Type B pancreatic cell (in vitro differentiated cells): ENCODE data around the gene MAN2A1. TPM values are rescaled to one million over a fixed set of nuclear protein-coding genes. Genes with fewer than 3 reads are reported as not detected.

Experiments
- DNase-seq: peaks from one replicate; pipeline ENCODE4 v3.0.0; 2021; ENCODE audit warnings: mixed read lengths; ENCODE audit not compliant: unreplicated experiment; ENCODE audit errors: extremely low spot score
- H3K27ac Mint-ChIP-seq: 2 replicates; pipeline ENCODE4 v1.8.0; 2021; ENCODE audit warnings: mild to moderate bottlenecking, mixed read lengths
- H3K27me3 Mint-ChIP-seq: 2 replicates; pipeline ENCODE4 v1.8.0; 2021; ENCODE audit warnings: mixed read lengths
- H3K36me3 Mint-ChIP-seq: 2 replicates; pipeline ENCODE4 v1.8.0; 2021; ENCODE audit warnings: mixed read lengths
- H3K4me1 Mint-ChIP-seq: one replicate; pipeline ENCODE4 v1.8.0; 2021; ENCODE audit warnings: mixed read lengths; ENCODE audit not compliant: unreplicated experiment
- H3K4me3 Mint-ChIP-seq: 2 replicates; pipeline ENCODE4 v1.8.0; 2021; ENCODE audit warnings: mild to moderate bottlenecking, mixed read lengths
- H3K9me3 Mint-ChIP-seq: 2 replicates; pipeline ENCODE4 v1.8.0; 2021; ENCODE audit warnings: mixed read lengths
- CTCF ChIP-seq: fragments of 200-600 bp; sonication (generic); conservative IDR thresholded peaks from 2 replicates; pipeline ENCODE4 v1.5.0; 2021; ENCODE audit warnings: antibody characterized with exemption, mild to moderate bottlenecking
- total RNA-seq: library from RNA; stranded (reverse); gene quantifications from 2 replicates; pipeline ENCODE4 v1.2.1, GENCODE V29; 2021; ENCODE audit warnings: low replicate concordance

The MAN2A1 gene
- total RNA-seq, 1 donor from 2014 or later: 47.9 TPM

DNA sequence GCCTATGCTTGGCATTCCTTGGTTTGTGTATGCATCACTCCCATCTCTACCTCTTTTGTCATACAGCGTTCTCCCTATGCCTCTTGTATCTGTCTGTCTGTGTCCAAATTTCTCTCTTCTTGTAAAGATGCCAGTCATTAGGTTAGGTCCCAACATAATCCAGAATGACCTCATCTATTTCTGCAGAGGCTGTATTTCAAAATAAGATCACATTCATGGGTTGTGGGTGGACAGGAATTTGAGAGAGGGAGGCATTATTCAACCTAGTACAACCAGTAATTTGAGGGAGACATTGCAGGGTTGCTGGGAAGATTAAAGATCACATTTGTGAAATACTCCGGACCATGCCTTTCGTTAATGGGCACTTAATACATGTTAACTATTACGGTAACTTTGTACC lies 155.0 kb downstream of the MAN2A1 start:
- H3K27ac Mint-ChIP-seq: no peak overlapping the region
- H3K9me3 Mint-ChIP-seq: no peaks in the 10 kb centered on the region
- H3K27me3 Mint-ChIP-seq: no peaks in the 10 kb centered on the region
- no peak overlapping the region for H3K4me3 Mint-ChIP-seq
- H3K36me3 Mint-ChIP-seq: peaks cover 66% of the 10 kb centered on the region
- H3K4me1 Mint-ChIP-seq: no peaks in the 10 kb centered on the region
- no peak for TF ChIP-seq CTCF
- DNase-seq: no peak

- Mint-ChIP-seq H3K4me3 (no peak overlapping the region), H3K36me3 (peaks cover 53% of the 10 kb centered on the region), H3K27ac (no peak overlapping the region), H3K4me1 (no peaks in the 10 kb centered on the region), H3K9me3 (no peaks in the 10 kb centered on the region), H3K27me3 (no peaks in the 10 kb centered on the region)
- DNase-seq: no peak
- no peak for TF ChIP-seq CTCF
Observed at GRCh38 chr5:109848130-109848529, 158.4 kb downstream of the MAN2A1 start.

DNA sequence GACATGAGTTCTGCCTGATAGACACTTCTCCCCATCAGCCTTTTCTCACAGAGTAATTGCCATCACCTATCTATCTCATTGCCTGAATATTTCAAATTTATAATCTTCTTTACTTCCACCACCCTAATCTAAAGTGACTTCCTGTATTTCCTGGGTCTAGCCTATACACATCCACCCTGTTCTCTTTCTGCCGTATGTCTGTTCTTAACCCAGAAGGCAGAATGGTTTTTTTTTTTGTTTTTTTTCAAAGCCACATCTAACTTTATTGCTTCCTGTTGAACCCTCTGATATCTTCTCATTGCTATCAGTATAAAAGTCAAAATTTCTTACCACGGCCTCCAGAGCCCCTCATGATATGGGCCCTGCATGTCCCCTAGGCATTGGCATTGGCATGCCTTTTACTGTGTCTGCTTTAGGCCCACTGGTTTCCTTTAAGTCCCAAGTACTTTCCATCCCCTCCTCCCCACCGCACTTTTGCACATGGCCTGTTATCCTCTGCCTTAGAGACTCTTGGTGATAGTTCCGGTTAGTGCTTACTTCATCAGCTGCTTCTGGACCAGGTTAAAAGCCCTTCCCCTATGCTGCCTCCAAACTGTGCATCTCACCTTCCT lies 159.9 kb downstream of the MAN2A1 start:
- Mint-ChIP-seq H3K4me1 (no peaks in the 10 kb centered on the region), H3K4me3 (no peak overlapping the region), H3K36me3 (peaks cover 48% of the 10 kb centered on the region), H3K9me3 (no peaks in the 10 kb centered on the region), H3K27me3 (no peaks in the 10 kb centered on the region), H3K27ac (no peak overlapping the region)
- TF ChIP-seq CTCF: no peak
- no peak for DNase-seq

DNA sequence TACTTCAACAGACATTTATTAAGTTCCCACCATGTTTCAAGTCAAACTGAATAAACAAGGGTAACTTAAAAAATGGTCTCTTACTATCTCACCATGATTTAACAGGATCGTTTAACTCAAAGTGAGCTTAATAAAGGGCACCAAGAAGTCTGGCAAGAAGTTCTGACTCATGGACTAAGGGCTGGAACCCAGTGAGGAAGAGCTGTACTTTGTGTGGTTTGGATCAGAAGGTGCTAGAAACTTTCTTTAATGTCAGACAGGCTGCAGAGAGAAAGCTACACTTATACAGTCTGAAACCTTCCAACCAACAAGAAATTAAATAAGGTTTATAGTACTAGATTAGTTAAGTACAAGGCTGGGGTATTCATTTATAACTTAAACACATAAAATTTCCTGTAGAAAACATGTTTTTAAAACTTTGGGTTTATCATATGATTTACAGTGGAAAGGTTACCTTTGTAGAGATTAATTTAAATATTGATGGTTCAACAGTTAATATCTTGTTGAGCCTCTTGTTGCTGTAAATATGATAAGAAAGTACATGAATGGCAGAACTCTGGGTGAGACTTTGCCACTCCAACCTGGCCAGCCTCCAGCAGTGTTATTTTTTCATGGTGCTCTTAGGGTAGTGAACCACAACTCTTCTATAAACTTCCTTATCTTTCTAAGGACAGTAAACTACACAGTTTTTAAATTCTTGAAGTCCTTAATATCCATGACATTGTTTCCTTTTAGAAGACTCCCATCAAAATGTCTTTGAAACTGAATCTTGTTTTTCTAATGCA lies 162.8 kb downstream of the MAN2A1 start:
- Mint-ChIP-seq H3K4me1 (peaks cover under 1% of the 10 kb centered on the region), H3K27me3 (no peaks in the 10 kb centered on the region), H3K27ac (no peak overlapping the region), H3K4me3 (no peak overlapping the region), H3K9me3 (no peaks in the 10 kb centered on the region), H3K36me3 (peaks cover 41% of the 10 kb centered on the region)
- no peak for DNase-seq
- no peak for TF ChIP-seq CTCF

DNA sequence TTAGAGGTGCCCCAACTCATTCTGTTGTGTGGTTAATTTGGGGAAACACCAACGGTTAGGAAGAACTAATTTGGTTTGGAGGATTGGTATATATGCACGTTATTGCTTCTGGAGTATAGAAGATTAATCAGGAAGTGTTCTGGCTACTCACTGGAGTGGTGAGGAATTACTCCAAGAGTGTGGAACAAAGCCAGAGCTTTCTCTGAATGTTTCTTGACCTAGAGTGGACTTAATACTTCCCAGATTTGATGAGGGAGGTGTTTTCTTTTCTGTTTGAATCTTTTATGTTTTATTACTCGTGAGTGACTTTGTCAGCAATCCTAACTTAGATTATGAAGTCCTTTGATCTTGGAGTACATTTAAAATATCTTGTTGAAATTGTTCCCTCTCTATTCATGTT lies 163.7 kb downstream of the MAN2A1 start:
- no peak for DNase-seq
- Mint-ChIP-seq H3K27ac (no peak overlapping the region), H3K36me3 (peaks cover 40% of the 10 kb centered on the region), H3K4me1 (peaks cover 5% of the 10 kb centered on the region), H3K9me3 (no peaks in the 10 kb centered on the region), H3K27me3 (no peaks in the 10 kb centered on the region), H3K4me3 (no peak overlapping the region)
- no peak for TF ChIP-seq CTCF
